Upper lobe of right lung (tissue), 1 donor: Measurements from ENCODE around the gene GPR150. TPM values are rescaled to one million over a fixed set of nuclear protein-coding genes. Genes with fewer than 3 reads are reported as not detected.

Experiments used
- ATAC-seq: fragments of 200-7000 bp; cut with Tn5 transposase; one replicate; pipeline ENCODE4 v1.9.1; 2020; ENCODE audit warnings: mild to moderate bottlenecking, moderate library complexity
- DNase-seq: peaks from one replicate; pipeline ENCODE4 v3.0.0-alpha.2; 2020
- H3K27ac ChIP-seq: fragments of 200-600 bp; one replicate; pipeline ENCODE4 v1.8.0; 2022
- H3K27me3 ChIP-seq: fragments of 200-600 bp; one replicate; pipeline ENCODE4 v1.8.0; 2022; ENCODE audit warnings: mild to moderate bottlenecking
- H3K36me3 ChIP-seq: fragments of 200-600 bp; one replicate; pipeline ENCODE4 v1.8.0; 2022
- H3K4me1 ChIP-seq: fragments of 200-600 bp; one replicate; pipeline ENCODE4 v1.8.0; 2022
- H3K4me3 ChIP-seq: fragments of 200-600 bp; one replicate; pipeline ENCODE4 v1.8.0; 2022; ENCODE audit warnings: mild to moderate bottlenecking
- H3K9me3 ChIP-seq: fragments of 200-600 bp; one replicate; pipeline ENCODE4 v1.8.0; 2022
- CTCF ChIP-seq: fragments of 200-600 bp; IDR thresholded peaks from one replicate; pipeline ENCODE4 v1.8.0; 2022; ENCODE audit warnings: antibody characterized with exemption
- intact Hi-C: fragments of 100-400 bp; cut with DNase I; formaldehyde crosslinking; loops from one replicate; pipeline ENCODE4 v1.11.0; 2022
- total RNA-seq: library from RNA; stranded (reverse); fragmentation: NEBNext Ultra II Directional; extraction: Animal tissue kit (Norgen Biotek cat#: 25700); gene quantifications from one replicate; pipeline ENCODE4 v1.2.1, GENCODE V29; 2021
- donor health status: DM: no; HTN: yes; CAD: no; lungs with severe emphysema.

GPR150 gene
- total RNA-seq, 1 donor from 2014 or later = 0.49 TPM

GRCh38 chr5:95609711-95610110 is 10.2 kb upstream of the GPR150 start:
- no peaks in the 10 kb centered on the region for H3K36me3 ChIP-seq
- no peak overlapping the region for H3K27ac ChIP-seq
- H3K4me1 ChIP-seq = no peaks in the 10 kb centered on the region
- intact Hi-C loops = no loop called here
- ATAC-seq (no peak), DNase-seq (no peak)
- no peaks in the 10 kb centered on the region for H3K27me3 ChIP-seq
- H3K4me3 ChIP-seq = no peak overlapping the region
- no peak for TF ChIP-seq CTCF
- no peaks in the 10 kb centered on the region for H3K9me3 ChIP-seq

GRCh38 chr5:95610546-95610945 is 9.3 kb upstream of the GPR150 start:
- ATAC-seq (no peak), DNase-seq (no peak)
- no peaks in the 10 kb centered on the region for H3K4me1 ChIP-seq
- no peak overlapping the region for H3K27ac ChIP-seq
- H3K4me3 ChIP-seq = no peak overlapping the region
- no peaks in the 10 kb centered on the region for H3K36me3 ChIP-seq
- intact Hi-C loops = no loop called here
- H3K27me3 ChIP-seq = no peaks in the 10 kb centered on the region
- H3K9me3 ChIP-seq = no peaks in the 10 kb centered on the region
- TF ChIP-seq CTCF = no peak

GRCh38 chr5:95611396-95611795 is 8.5 kb upstream of the GPR150 start:
- no peak overlapping the region for H3K27ac ChIP-seq
- TF ChIP-seq CTCF = no peak
- intact Hi-C loops = no loop called here

GRCh38 chr5:95613514-95613913 is 6.4 kb upstream of the GPR150 start:
- ATAC-seq = no peak
- Histone ChIP-seq H3K36me3 (no peaks in the 10 kb centered on the region), H3K27ac (no peak overlapping the region), H3K4me1 (no peaks in the 10 kb centered on the region), H3K4me3 (no peak overlapping the region), H3K27me3 (no peaks in the 10 kb centered on the region), H3K9me3 (no peaks in the 10 kb centered on the region)
- no peak for TF ChIP-seq CTCF
- intact Hi-C loops = no loop called here
- DNase-seq = no peak

More at GRCh38 chr5:95611396-95611795, 8.5 kb upstream of the GPR150 start:
- DNase-seq = no peak
- Histone ChIP-seq H3K4me3 (no peak overlapping the region), H3K4me1 (no peaks in the 10 kb centered on the region), H3K9me3 (no peaks in the 10 kb centered on the region), H3K36me3 (no peaks in the 10 kb centered on the region), H3K27me3 (no peaks in the 10 kb centered on the region)
- ATAC-seq = no peak

GRCh38 chr5:95615164-95615467 is 4.8 kb upstream of the GPR150 start:
- Histone ChIP-seq H3K36me3 (no peaks in the 10 kb centered on the region), H3K27me3 (peaks cover 10% of the 10 kb centered on the region), H3K27ac (no peak overlapping the region), H3K4me1 (peaks cover 10% of the 10 kb centered on the region), H3K9me3 (no peaks in the 10 kb centered on the region), H3K4me3 (no peak overlapping the region)
- no peak for DNase-seq
- no peak for ATAC-seq
- TF ChIP-seq CTCF = no peak
- intact Hi-C loops = no loop called here

GRCh38 chr5:95617057-95617456 is 2.8 kb upstream of the GPR150 start:
- Histone ChIP-seq H3K4me3 (no peak overlapping the region), H3K9me3 (no peaks in the 10 kb centered on the region), H3K36me3 (no peaks in the 10 kb centered on the region), H3K4me1 (peaks cover 21% of the 10 kb centered on the region), H3K27ac (no peak overlapping the region), H3K27me3 (peaks cover 10% of the 10 kb centered on the region)
- no peak for TF ChIP-seq CTCF
- DNase-seq = no peak
- intact Hi-C loops = no loop called here
- no peak for ATAC-seq
